Epithelial cell of esophagus (primary cell): Measurements from ENCODE around the gene PARP9.

Experiments
- DNase-seq: peaks from one replicate; pipeline ENCODE4 v3.0.0; 2010; ENCODE audit warnings: low read depth
- H3K4me3 ChIP-seq: 2 replicates; pipeline ENCODE4 v1.5.1; 2011; ENCODE audit warnings: mild to moderate bottlenecking, low read length, control low read depth
- TF ChIP-seq, protein P1 (sequence below): IDR thresholded peaks from 2 replicates; pipeline ENCODE4 v1.5.1; 2011; ENCODE audit warnings: low read depth, mild to moderate bottlenecking, low read length, control low read depth, inconsistent platforms; ENCODE audit not compliant: insufficient read depth; ENCODE audit errors: missing control alignments

Gene PARP9

GRCh38 chr3:122587572-122587971, 23.5 kb upstream of the PARP9 start:
- TF ChIP-seq, protein P1, sequence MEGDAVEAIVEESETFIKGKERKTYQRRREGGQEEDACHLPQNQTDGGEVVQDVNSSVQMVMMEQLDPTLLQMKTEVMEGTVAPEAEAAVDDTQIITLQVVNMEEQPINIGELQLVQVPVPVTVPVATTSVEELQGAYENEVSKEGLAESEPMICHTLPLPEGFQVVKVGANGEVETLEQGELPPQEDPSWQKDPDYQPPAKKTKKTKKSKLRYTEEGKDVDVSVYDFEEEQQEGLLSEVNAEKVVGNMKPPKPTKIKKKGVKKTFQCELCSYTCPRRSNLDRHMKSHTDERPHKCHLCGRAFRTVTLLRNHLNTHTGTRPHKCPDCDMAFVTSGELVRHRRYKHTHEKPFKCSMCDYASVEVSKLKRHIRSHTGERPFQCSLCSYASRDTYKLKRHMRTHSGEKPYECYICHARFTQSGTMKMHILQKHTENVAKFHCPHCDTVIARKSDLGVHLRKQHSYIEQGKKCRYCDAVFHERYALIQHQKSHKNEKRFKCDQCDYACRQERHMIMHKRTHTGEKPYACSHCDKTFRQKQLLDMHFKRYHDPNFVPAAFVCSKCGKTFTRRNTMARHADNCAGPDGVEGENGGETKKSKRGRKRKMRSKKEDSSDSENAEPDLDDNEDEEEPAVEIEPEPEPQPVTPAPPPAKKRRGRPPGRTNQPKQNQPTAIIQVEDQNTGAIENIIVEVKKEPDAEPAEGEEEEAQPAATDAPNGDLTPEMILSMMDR, result no peak
- no peak for DNase-seq
- H3K4me3 ChIP-seq, result no peak overlapping the region

GRCh38 chr3:122586773-122587485, 22.8 kb upstream of the PARP9 start:
- no peak for DNase-seq
- TF ChIP-seq, protein P1, result no peak
- H3K4me3 ChIP-seq, result no peak overlapping the region

- H3K4me3 ChIP-seq, result no peak overlapping the region
- DNase-seq, result peak; percentile 70
- TF ChIP-seq, protein P1, result no peak
Observed at GRCh38 chr3:122586098-122586497, 22.0 kb upstream of the PARP9 start.

GRCh38 chr3:122582390-122582789, 18.3 kb upstream of the PARP9 start:
- TF ChIP-seq, protein P1, result no peak
- no peak overlapping the region for H3K4me3 ChIP-seq
- no peak for DNase-seq

DNA sequence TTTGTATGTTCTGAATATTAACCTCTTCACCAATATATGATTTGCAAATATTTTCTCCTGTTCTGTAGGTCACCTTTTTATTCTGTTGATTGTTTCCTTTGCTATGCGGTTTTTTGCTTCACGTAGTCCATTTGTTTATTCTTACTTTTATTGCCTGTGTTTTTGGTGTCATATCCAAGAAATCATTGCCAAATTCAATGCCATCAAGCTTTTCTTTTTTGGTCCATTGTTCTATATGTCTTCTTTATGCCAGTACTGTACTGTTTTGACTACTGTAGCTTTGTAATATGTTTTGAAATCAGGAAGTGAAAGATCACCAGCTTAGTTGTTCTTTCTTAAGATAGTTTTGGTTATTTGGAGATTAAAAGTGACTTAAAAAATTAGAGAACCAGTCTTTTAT, 17.5 kb upstream of the PARP9 start:
- TF ChIP-seq, protein P1, result no peak
- H3K4me3 ChIP-seq, result no peak overlapping the region
- no peak for DNase-seq

GRCh38 chr3:122580470-122580869, 16.4 kb upstream of the PARP9 start:
- H3K4me3 ChIP-seq, result no peak overlapping the region
- TF ChIP-seq, protein P1, result no peak
- DNase-seq, result no peak

DNA sequence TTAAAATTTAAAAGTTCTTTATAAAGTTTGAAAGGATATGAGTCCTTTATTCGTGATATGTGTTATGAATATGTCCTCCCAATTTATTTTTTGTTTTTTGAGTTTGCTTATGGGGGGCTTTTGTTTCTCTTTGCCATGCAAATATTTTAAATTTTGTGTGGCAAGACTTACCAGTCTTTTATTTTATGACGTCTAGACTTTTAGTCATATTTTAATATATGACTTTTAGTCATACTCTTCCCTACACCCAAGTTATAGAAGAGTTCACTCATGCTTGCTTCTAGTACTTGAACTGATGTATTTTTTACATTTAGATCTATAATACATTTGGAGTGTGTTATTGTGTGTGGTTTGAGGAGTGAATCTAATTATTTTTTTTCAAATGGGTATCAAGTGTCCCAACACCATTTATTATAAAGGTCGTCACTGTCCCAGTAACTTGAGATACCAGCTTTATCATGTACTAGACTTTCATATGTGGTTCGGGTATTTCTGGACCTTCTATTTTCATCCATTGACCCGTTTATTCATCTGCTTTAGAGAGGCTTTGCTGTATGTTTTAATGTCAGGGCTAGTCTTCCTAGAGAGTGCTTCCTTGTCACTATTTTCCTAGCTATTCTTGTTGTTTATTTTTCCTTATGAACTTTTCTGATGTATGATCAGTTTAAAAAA, 14.1 kb upstream of the PARP9 start:
- no peak for DNase-seq
- no peak overlapping the region for H3K4me3 ChIP-seq
- TF ChIP-seq, protein P1, result no peak
